Duodenal mucosa (tissue), 2 donors: ENCODE results near the gene CXorf58.
"Not testable (repeated sequence)": the region's sequence is repeated elsewhere in the genome, so short reads cannot be mapped to it uniquely, and the experiment has no call there.

ENCODE experiments used
- H3K27ac ChIP-seq: one replicate; pipeline ENCODE4 v1.7.0; 2013; ENCODE audit warnings: low read depth, low read length
- H3K27me3 ChIP-seq, 2 donors: one replicate each; pipeline ENCODE4 v1.7.0; 2013; ENCODE audit warnings: low read length in 2 of 2, control low read depth in 1 of 2; ENCODE audit not compliant: insufficient read depth in 2 of 2, control insufficient read depth in 1 of 2
- H3K36me3 ChIP-seq, 2 donors: one replicate each; pipeline ENCODE4 v1.7.0; 2013; ENCODE audit warnings: low read length in 2 of 2, control low read depth in 1 of 2; ENCODE audit not compliant: insufficient read depth in 2 of 2, control insufficient read depth in 1 of 2
- H3K4me1 ChIP-seq, 2 donors: one replicate each; pipeline ENCODE4 v1.7.0; 2013; ENCODE audit warnings: low read length in 2 of 2, control low read depth in 1 of 2; ENCODE audit not compliant: insufficient read depth in 2 of 2, control insufficient read depth in 1 of 2
- H3K4me3 ChIP-seq, 2 donors: one replicate each; pipeline ENCODE4 v1.7.0; 2013; ENCODE audit warnings: low read length in 2 of 2, low read depth in 1 of 2
- H3K9ac ChIP-seq, 2 donors: one replicate each; pipeline ENCODE4 v1.7.0; 2013; ENCODE audit warnings: low read length in 2 of 2, low read depth in 1 of 2
- H3K9me3 ChIP-seq, 2 donors: one replicate each; pipeline ENCODE4 v1.7.0; 2013; ENCODE audit warnings: low read length in 2 of 2, control low read depth in 1 of 2; ENCODE audit not compliant: control insufficient read depth in 1 of 2

Gene CXorf58

GRCh38 chrX:23952984-23953907, 45.4 kb downstream of the CXorf58 start:
- Histone ChIP-seq H3K4me1 (no peaks in the 10 kb centered on the region), H3K27ac (no peak overlapping the region), H3K27me3 (no peaks in the 10 kb centered on the region), H3K4me3 (peak overlapping the region in 1 of 2 donors; percentile 36), H3K36me3 (no peaks in the 10 kb centered on the region), H3K9me3 (no peaks in the 10 kb centered on the region), H3K9ac (no peak overlapping the region)

GRCh38 chrX:23953908-23954269, 46.1 kb downstream of the CXorf58 start:
- H3K4me1 ChIP-seq: no peaks in the 10 kb centered on the region
- no peak overlapping the region for H3K9ac ChIP-seq
- no peak overlapping the region for H3K4me3 ChIP-seq
- H3K27me3 ChIP-seq: no peaks in the 10 kb centered on the region
- H3K27ac ChIP-seq: no peak overlapping the region
- H3K36me3 ChIP-seq: no peaks in the 10 kb centered on the region
- no peaks in the 10 kb centered on the region for H3K9me3 ChIP-seq

DNA sequence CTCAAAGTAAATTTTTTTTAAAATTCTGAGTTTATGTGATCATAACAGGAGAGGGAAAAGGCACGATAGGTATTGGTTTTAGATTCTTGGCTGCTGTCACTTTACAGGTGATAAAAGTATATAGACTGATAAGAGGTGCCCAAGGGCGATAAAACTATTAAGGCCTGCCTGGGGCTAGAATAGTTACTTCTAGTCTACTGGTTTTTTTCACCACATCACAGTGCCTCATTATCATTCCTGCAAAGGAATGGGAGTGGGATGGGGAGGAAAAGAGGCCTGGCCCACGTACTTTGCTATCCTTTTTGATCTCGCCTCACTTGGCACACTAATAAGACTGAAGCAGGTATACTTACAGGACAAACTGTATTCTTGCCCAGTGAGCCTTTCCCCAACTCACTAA, 46.6 kb downstream of the CXorf58 start:
- H3K9ac ChIP-seq: no peak overlapping the region
- H3K36me3 ChIP-seq: no peaks in the 10 kb centered on the region
- no peak overlapping the region for H3K27ac ChIP-seq
- H3K27me3 ChIP-seq: no peaks in the 10 kb centered on the region
- H3K4me1 ChIP-seq: no peaks in the 10 kb centered on the region
- no peaks in the 10 kb centered on the region for H3K9me3 ChIP-seq
- no peak overlapping the region for H3K4me3 ChIP-seq

GRCh38 chrX:23959781-23960180, 52.0 kb downstream of the CXorf58 start:
- Histone ChIP-seq H3K4me3 (no peak overlapping the region), H3K27ac (no peak overlapping the region), H3K36me3 (no peaks in the 10 kb centered on the region), H3K9me3 (no peaks in the 10 kb centered on the region), H3K27me3 (no peaks in the 10 kb centered on the region), H3K9ac (no peak overlapping the region), H3K4me1 (no peaks in the 10 kb centered on the region)

GRCh38 chrX:23964191-23964590, 56.4 kb downstream of the CXorf58 start:
- Histone ChIP-seq H3K27me3 (no peaks in the 10 kb centered on the region), H3K4me1 (no peaks in the 10 kb centered on the region), H3K9me3 (no peaks in the 10 kb centered on the region), H3K4me3 (no peak overlapping the region), H3K9ac (no peak overlapping the region), H3K27ac (no peak overlapping the region), H3K36me3 (no peaks in the 10 kb centered on the region)

DNA sequence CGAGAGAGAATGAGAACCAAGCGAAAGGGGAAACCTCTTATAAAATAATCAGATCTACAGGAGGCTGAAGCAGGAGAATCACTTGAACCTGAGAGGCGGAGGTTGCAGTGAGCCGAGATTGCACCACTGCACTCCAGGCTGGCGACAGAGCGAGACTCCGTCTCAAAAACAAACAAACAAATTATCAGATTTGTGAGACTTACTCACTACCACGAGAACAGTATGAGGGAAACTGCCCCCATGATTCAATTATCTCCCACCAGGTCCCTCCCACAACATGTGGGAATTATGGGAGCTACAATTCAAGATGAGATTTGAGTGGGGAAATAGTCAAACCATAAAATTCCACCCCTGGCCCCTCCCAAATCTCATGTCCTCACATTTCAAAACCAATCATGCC, 57.8 kb downstream of the CXorf58 start:
- not testable (repeated sequence) for H3K9ac ChIP-seq, H3K4me1 ChIP-seq, H3K27ac ChIP-seq, H3K9me3 ChIP-seq, H3K4me3 ChIP-seq, H3K27me3 ChIP-seq, H3K36me3 ChIP-seq

- Histone ChIP-seq H3K27me3 (no peaks in the 10 kb centered on the region), H3K27ac (no peak overlapping the region), H3K9ac (no peak overlapping the region), H3K4me1 (no peaks in the 10 kb centered on the region), H3K9me3 (no peaks in the 10 kb centered on the region), H3K4me3 (no peak overlapping the region), H3K36me3 (no peaks in the 10 kb centered on the region)
Measured at GRCh38 chrX:23978491-23978890, 70.7 kb downstream of the CXorf58 start.

- no peak overlapping the region for H3K27ac ChIP-seq
- no peaks in the 10 kb centered on the region for H3K36me3 ChIP-seq
- H3K4me1 ChIP-seq: no peaks in the 10 kb centered on the region
- H3K9me3 ChIP-seq: no peaks in the 10 kb centered on the region
- no peak overlapping the region for H3K9ac ChIP-seq
- no peaks in the 10 kb centered on the region for H3K27me3 ChIP-seq
- no peak overlapping the region for H3K4me3 ChIP-seq
Measured at GRCh38 chrX:23980011-23980441, 72.2 kb downstream of the CXorf58 start.

- Histone ChIP-seq H3K9me3 (no peaks in the 10 kb centered on the region), H3K27ac (no peak overlapping the region), H3K4me3 (no peak overlapping the region), H3K36me3 (no peaks in the 10 kb centered on the region), H3K4me1 (no peaks in the 10 kb centered on the region), H3K9ac (no peak overlapping the region), H3K27me3 (no peaks in the 10 kb centered on the region)
Measured at GRCh38 chrX:23981222-23981621, 73.4 kb downstream of the CXorf58 start.

DNA sequence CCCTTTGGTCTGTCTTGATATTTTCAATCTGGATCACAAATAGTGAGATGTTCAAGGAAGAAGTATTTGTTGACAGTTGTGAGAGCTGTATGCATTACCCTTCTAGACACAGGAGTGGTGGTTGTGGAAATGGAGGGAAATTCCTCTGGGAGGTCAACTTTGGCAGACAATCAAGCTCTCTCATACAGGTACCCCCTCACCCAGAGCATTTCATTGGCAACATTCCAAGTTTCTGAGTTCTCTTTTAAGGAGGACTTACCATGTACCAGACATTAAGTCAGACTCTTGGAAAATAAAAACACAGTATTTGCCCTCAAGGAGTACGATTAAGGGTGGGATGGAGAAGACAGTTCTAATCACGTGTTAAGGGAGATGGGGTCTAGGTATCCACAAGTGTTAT, 73.9 kb downstream of the CXorf58 start:
- Histone ChIP-seq H3K4me3 (no peak overlapping the region), H3K9ac (no peak overlapping the region), H3K36me3 (no peaks in the 10 kb centered on the region), H3K27me3 (no peaks in the 10 kb centered on the region), H3K4me1 (no peaks in the 10 kb centered on the region), H3K9me3 (no peaks in the 10 kb centered on the region), H3K27ac (no peak overlapping the region)
